ENCODE data around the gene MPDU1. TPM values are rescaled to one million over a fixed set of nuclear protein-coding genes. Genes with fewer than 3 reads are reported as not detected.

The MPDU1 gene
- total RNA-seq, 1 experiment from 2014 or later, result 71.0 TPM

DNA sequence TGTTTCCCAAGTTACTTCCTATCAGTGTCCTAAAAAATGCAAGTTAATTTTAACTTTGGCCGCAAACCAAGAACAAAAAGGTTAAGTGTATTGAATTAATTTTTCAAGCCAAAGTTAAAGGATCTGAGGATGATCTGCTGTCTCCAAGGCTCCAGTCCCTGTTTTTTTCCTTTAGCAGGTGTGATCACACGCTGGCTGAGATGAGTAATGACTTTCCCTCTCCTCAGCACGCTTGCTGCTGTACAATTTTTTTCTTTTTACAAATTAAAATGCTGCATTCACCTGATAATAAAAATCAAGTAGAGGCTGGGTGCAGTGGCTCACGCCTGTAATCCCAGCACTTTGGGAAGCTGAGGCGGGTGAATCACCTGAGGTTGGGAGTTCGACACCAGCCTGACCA is 38.7 kb upstream of the MPDU1 start:
- ChIA-PET CTCF (no interaction called here), POLR2A (ENCODE audit: unreplicated experiment) (no interaction called here)
- no peak for DNase-seq
- no peak overlapping the region for H3K27ac ChIP-seq (ENCODE audit: low read length)
- TF ChIP-seq EZH2 (IDR thresholded peaks at IDR 0.05; ENCODE audit: low read length, unreplicated experiment) (no peak), EZH2phosphoT487 (IDR thresholded peaks at IDR 0.05; ENCODE audit: borderline replicate concordance, low read length) (no peak)
- H3K4me3 ChIP-seq (ENCODE audit: low read length), result no peak overlapping the region
- no peaks in the 10 kb centered on the region for H3K9me3 ChIP-seq (ENCODE audit: low read length)
- no peaks in the 10 kb centered on the region for H3F3A ChIP-seq (ENCODE audit: low read length, unreplicated experiment)
- H3K4me2 ChIP-seq (ENCODE audit: low read length), result no peak overlapping the region
- H3K4me1 ChIP-seq (ENCODE audit: insufficient read depth, low read length), result peaks cover 9% of the 10 kb centered on the region; the same call in 1 of the 2 replicates
- H3K27me3 ChIP-seq (ENCODE audit: low read length), result no peaks in the 10 kb centered on the region
- H3K79me2 ChIP-seq (ENCODE audit: low read length), result no peaks in the 10 kb centered on the region
- no peaks in the 10 kb centered on the region for H4K20me1 ChIP-seq (ENCODE audit: low read length)
- H2AFZ ChIP-seq (ENCODE audit: low read length), result no peak overlapping the region
- H3K9me2 ChIP-seq (replicated peaks; ENCODE audit: low read length), result no peaks in the 10 kb centered on the region
- no TSS peak for BruUV-seq (replicated peaks)
- no peak overlapping the region for H3K9ac ChIP-seq (ENCODE audit: low read length)
- ATAC-seq, result no peak
- no peaks in the 10 kb centered on the region for H3K36me3 ChIP-seq (ENCODE audit: low read depth, low read length)
- intact Hi-C loops (cut with micrococcal nuclease), result no loop called here

DNA sequence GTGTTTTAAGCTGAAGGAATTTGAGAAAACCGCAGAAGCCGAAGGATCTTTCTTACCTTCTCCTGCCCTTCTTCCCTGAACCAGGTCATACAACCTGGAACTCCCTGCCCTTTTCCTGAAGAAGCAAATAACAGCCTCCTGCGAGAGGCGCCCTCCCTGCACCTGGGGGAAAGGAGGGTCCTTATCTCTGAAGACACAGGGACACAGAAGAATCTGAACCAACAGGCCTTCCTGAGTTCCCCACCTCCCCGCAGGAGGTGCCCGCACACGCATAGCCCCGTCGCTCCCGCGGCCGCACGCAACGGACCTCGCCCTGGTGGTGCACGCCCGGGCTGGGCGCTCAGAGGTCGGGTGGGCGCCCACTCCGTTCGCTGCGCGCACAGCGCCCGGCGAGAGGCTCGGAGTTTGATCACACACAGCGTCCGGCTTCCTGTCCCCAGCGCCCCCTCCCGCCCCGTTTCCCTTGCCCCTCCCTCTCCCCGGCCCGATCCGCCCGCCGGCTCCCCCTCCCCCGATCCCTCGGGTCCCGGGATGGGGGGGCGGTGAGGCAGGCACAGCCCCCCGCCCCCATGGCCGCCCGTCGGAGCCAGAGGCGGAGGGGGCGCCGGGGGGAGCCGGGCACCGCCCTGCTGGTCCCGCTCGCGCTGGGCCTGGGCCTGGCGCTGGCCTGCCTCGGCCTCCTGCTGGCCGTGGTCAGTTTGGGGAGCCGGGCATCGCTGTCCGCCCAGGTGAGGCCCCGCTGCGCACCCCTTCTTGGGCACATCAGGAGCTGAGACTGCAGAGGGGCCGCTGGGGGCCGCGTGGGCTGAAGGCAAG is 34.9 kb upstream of the MPDU1 start, which contains the start of gene TNFSF12:
Gene TNFSF12 (plus strand): TSS at position 474 of the 816 bp plus-strand sequence. CDS start 96 bp downstream, at position 570.
- intact Hi-C loops (cut with micrococcal nuclease), result no loop called here
- Histone ChIP-seq H2AFZ (ENCODE audit: low read length) (peak within 1 kb of the TSS; percentile 90), H3K9me3 (ENCODE audit: low read length) (no peaks in the 10 kb centered on the region), H3K4me1 (ENCODE audit: insufficient read depth, low read length) (peaks cover 9% of the 10 kb centered on the region; the same call in 1 of the 2 replicates), H3K4me3 (ENCODE audit: low read length) (peak within 1 kb of the TSS; percentile 87), H3K27ac (ENCODE audit: low read length) (no peak within 1 kb of the TSS), H3K9me2 (replicated peaks; ENCODE audit: low read length) (no peaks in the 10 kb centered on the region), H3K79me2 (ENCODE audit: low read length) (no peaks in the 10 kb centered on the region), H3K4me2 (ENCODE audit: low read length) (peak within 1 kb of the TSS; percentile 98), H3K9ac (ENCODE audit: low read length) (peak within 1 kb of the TSS; percentile 63), H3K36me3 (ENCODE audit: low read depth, low read length) (no peaks in the 10 kb centered on the region), H3F3A (ENCODE audit: low read length, unreplicated experiment) (no peaks in the 10 kb centered on the region), H3K27me3 (ENCODE audit: low read length) (no peaks in the 10 kb centered on the region), H4K20me1 (ENCODE audit: low read length) (no peaks in the 10 kb centered on the region)
- peak; percentile 81 for ATAC-seq
- no TSS peak for BruUV-seq (replicated peaks)
- no peak for TF ChIP-seq EZH2phosphoT487 (IDR thresholded peaks at IDR 0.05; ENCODE audit: borderline replicate concordance, low read length)
- no peak for TF ChIP-seq EZH2 (IDR thresholded peaks at IDR 0.05; ENCODE audit: low read length, unreplicated experiment)
- TF ChIP-seq, protein P1, sequence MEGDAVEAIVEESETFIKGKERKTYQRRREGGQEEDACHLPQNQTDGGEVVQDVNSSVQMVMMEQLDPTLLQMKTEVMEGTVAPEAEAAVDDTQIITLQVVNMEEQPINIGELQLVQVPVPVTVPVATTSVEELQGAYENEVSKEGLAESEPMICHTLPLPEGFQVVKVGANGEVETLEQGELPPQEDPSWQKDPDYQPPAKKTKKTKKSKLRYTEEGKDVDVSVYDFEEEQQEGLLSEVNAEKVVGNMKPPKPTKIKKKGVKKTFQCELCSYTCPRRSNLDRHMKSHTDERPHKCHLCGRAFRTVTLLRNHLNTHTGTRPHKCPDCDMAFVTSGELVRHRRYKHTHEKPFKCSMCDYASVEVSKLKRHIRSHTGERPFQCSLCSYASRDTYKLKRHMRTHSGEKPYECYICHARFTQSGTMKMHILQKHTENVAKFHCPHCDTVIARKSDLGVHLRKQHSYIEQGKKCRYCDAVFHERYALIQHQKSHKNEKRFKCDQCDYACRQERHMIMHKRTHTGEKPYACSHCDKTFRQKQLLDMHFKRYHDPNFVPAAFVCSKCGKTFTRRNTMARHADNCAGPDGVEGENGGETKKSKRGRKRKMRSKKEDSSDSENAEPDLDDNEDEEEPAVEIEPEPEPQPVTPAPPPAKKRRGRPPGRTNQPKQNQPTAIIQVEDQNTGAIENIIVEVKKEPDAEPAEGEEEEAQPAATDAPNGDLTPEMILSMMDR (conservative IDR thresholded peaks at IDR 0.05; ENCODE audit: low read depth, low read length), result no peak
- DNase-seq, result peak; percentile 31
- ChIA-PET POLR2A (ENCODE audit: unreplicated experiment) (no interaction called here), CTCF (no interaction called here)

DNA sequence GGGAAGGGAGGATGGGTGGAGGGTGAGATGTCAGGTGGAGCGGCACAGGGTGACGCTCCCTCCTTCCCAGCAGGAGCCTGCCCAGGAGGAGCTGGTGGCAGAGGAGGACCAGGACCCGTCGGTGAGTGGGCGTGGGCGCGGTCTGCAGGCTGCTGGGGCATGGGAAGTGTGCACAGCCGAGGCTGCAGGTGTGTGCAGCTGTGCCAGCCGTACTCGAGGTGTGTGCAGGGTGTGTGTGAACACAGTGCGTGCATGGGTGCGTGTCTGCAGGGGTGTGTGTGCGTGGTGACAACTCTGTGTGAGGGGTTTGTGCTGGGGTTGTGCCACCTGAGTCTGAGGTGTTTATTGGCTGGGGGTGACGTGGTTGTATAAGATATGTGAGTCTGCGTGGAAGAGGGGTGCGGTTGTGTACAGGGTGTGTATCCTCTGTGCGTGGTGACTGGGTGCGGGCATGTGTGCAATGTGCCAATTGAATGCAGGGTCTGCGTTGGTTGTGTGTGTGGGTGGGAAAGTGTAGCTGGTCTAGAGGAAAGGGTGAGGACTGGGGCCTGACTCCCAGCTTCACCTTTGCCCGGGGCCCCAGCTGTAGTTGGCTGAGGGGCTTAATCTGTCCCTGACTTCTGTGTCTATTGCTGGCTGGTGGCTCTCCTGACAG is 34.1 kb upstream of the MPDU1 start:
- no TSS peak for BruUV-seq (replicated peaks)
- TF ChIP-seq EZH2phosphoT487 (IDR thresholded peaks at IDR 0.05; ENCODE audit: borderline replicate concordance, low read length) (no peak), EZH2 (IDR thresholded peaks at IDR 0.05; ENCODE audit: low read length, unreplicated experiment) (no peak)
- TF ChIP-seq, protein P1 (conservative IDR thresholded peaks at IDR 0.05; ENCODE audit: low read depth, low read length), result no peak
- H3K27me3 ChIP-seq (ENCODE audit: low read length), result no peaks in the 10 kb centered on the region
- H3K4me1 ChIP-seq (ENCODE audit: insufficient read depth, low read length), result peaks cover 9% of the 10 kb centered on the region; the same call in 1 of the 2 replicates
- POLR2A ChIA-PET (ENCODE audit: unreplicated experiment), result no interaction called here
- H3K9me3 ChIP-seq (ENCODE audit: low read length), result no peaks in the 10 kb centered on the region
- no peaks in the 10 kb centered on the region for H3F3A ChIP-seq (ENCODE audit: low read length, unreplicated experiment)
- peak overlapping the region; percentile 87 for H3K4me3 ChIP-seq (ENCODE audit: low read length)
- no peaks in the 10 kb centered on the region for H3K79me2 ChIP-seq (ENCODE audit: low read length)
- ATAC-seq (peak; percentile 74), DNase-seq (no peak)
- peak overlapping the region; percentile 63 for H3K9ac ChIP-seq (ENCODE audit: low read length)
- peak overlapping the region; percentile 98 for H3K4me2 ChIP-seq (ENCODE audit: low read length)
- intact Hi-C loops (cut with micrococcal nuclease), result no loop called here
- H4K20me1 ChIP-seq (ENCODE audit: low read length), result no peaks in the 10 kb centered on the region
- H2AFZ ChIP-seq (ENCODE audit: low read length), result peak overlapping the region; percentile 90
- H3K9me2 ChIP-seq (replicated peaks; ENCODE audit: low read length), result no peaks in the 10 kb centered on the region
- H3K27ac ChIP-seq (ENCODE audit: low read length), result no peak overlapping the region
- CTCF ChIA-PET, result no interaction called here
- H3K36me3 ChIP-seq (ENCODE audit: low read depth, low read length), result no peaks in the 10 kb centered on the region
